Endothelial cell of umbilical vein (primary cell): ENCODE measurements around the gene OR5D14. TPM values are rescaled to one million over a fixed set of nuclear protein-coding genes. Genes with fewer than 3 reads are reported as not detected.

Source experiments
- BruUV-seq: library from RNA; stranded (reverse); fragments of 400-500 nt; replicated peaks from 2 replicates; lab custom pipeline; 2021; lab: Mats Ljungman, UMichigan
- CTCF ChIA-PET: fragments of 300-600, 350-600 bp; sonication (Branson Sonifier 250); formaldehyde crosslinking; loops from one replicate; lab custom pipeline; 2021; ENCODE audit warnings: antibody characterized with exemption, inconsistent platforms; lab: Charles Lee
- POLR2A ChIA-PET: fragments of 300-600, 350-600 bp; sonication (Branson Sonifier 250); formaldehyde crosslinking; loops from one replicate; lab custom pipeline; 2021; ENCODE audit warnings: antibody characterized with exemption, inconsistent platforms; lab: Charles Lee
- DNase-seq: peaks from one replicate; pipeline ENCODE4 v3.0.0-alpha.2; 2011; ENCODE audit warnings: low read depth, low spot score
- FAIRE-seq: peaks from 2 replicates; lab custom pipeline; 2011; peaks lifted over from hg19 to GRCh38; lab: Jason Lieb, UNC
- H2AFZ ChIP-seq: 2 replicates; pipeline ENCODE4 v1.6.0; 2012; ENCODE audit warnings: low read depth, low read length, control low read depth, inconsistent platforms
- H3K27ac ChIP-seq: 2 replicates; pipeline ENCODE4 v1.5.1; 2011; ENCODE audit warnings: low read depth, mild to moderate bottlenecking, control low read depth, low read length, moderate library complexity; ENCODE audit not compliant: insufficient read depth
- H3K27me3 ChIP-seq, 2 experiments: 2 replicates each; pipeline versions ENCODE4 v1.6.0 to v1.6.1; 2011; ENCODE audit warnings: low read length in 2 of 2, mixed read lengths in 1 of 2; ENCODE audit not compliant: control insufficient read depth in 2 of 2, insufficient read depth in 2 of 2
- H3K36me3 ChIP-seq, 2 experiments: 2 replicates in 1 of 2; 3 replicates in 1 of 2; pipeline ENCODE4 v1.5.1; 2011; ENCODE audit warnings: low read length in 2 of 2, mild to moderate bottlenecking in 1 of 2, moderate library complexity in 1 of 2; ENCODE audit not compliant: control insufficient read depth in 2 of 2, insufficient read depth in 2 of 2; ENCODE audit errors: extremely low read depth in 1 of 2
- H3K4me1 ChIP-seq: 3 replicates; pipeline ENCODE4 v1.5.1; 2011; ENCODE audit warnings: mild to moderate bottlenecking, low read length; ENCODE audit not compliant: control insufficient read depth, insufficient read depth; ENCODE audit errors: extremely low read depth
- H3K4me2 ChIP-seq: 2 replicates; pipeline ENCODE4 v1.6.1; 2011; ENCODE audit warnings: low read length, control low read depth, mixed read lengths; ENCODE audit not compliant: insufficient read depth
- H3K4me3 ChIP-seq, 3 experiments: fragments of 200-600 bp in 1 of 3; sonication (generic), shearing (Covaris generic) in 1 of 3; replicated peaks in 1 of 3; 2 replicates each; pipeline ENCODE4 v1.5.1; 2011 to 2016; ENCODE audit warnings: control low read depth in 3 of 3, low read length in 3 of 3, mild to moderate bottlenecking in 2 of 3, inconsistent platforms in 1 of 3, low read depth in 1 of 3, moderate library complexity in 1 of 3; ENCODE audit not compliant: insufficient read depth in 1 of 3
- H3K79me2 ChIP-seq: 2 replicates; pipeline ENCODE4 v1.6.0; 2012; ENCODE audit warnings: low read length, inconsistent platforms; ENCODE audit not compliant: control insufficient read depth, insufficient read depth
- H3K9ac ChIP-seq: replicated peaks from 2 replicates; pipeline ENCODE3; 2011; ENCODE audit warnings: low read length, control low read depth; ENCODE audit not compliant: insufficient read depth; ENCODE audit errors: extremely low read depth
- H3K9me1 ChIP-seq: replicated peaks from 3 replicates; pipeline ENCODE4 v1.6.0; 2011; ENCODE audit warnings: mild to moderate bottlenecking, low read length; ENCODE audit not compliant: control insufficient read depth, insufficient read depth; ENCODE audit errors: extremely low read depth
- H3K9me3 ChIP-seq: replicated peaks from 2 replicates; pipeline ENCODE4 v1.5.1; 2012; ENCODE audit warnings: low read length, inconsistent platforms; ENCODE audit not compliant: control insufficient read depth, insufficient read depth
- H4K20me1 ChIP-seq: replicated peaks from 2 replicates; pipeline ENCODE3; 2011; ENCODE audit warnings: mild to moderate bottlenecking, low read length; ENCODE audit not compliant: control insufficient read depth, insufficient read depth; ENCODE audit errors: extremely low read depth
- CTCF ChIP-seq, 2 donors: IDR thresholded peaks; 1 replicate in 1 of 2; 2 replicates in 1 of 2; pipeline ENCODE4 v1.5.1; 2011; ENCODE audit warnings: low read length in 2 of 2, mild to moderate bottlenecking in 2 of 2, moderate library complexity in 2 of 2, control low read depth in 1 of 2, inconsistent platforms in 1 of 2, low read depth in 1 of 2; ENCODE audit not compliant: insufficient read depth in 1 of 2; ENCODE audit errors: extremely low read depth in 1 of 2
- EZH2 ChIP-seq: IDR thresholded peaks from 2 replicates; pipeline ENCODE4 v1.6.1; 2012; ENCODE audit warnings: borderline replicate concordance, low read depth, mild to moderate bottlenecking, moderate library complexity, low read length, inconsistent platforms; ENCODE audit not compliant: severe bottlenecking
- FOS ChIP-seq: IDR thresholded peaks from 2 replicates; pipeline ENCODE4 v1.6.1; 2011; ENCODE audit warnings: mild to moderate bottlenecking, low read length, moderate library complexity, borderline replicate concordance; ENCODE audit not compliant: insufficient read depth
- GATA2 ChIP-seq: IDR thresholded peaks from 2 replicates; pipeline ENCODE4 v1.7.0; 2011; ENCODE audit warnings: low read depth, mild to moderate bottlenecking, moderate library complexity, mixed read lengths, low read length; ENCODE audit not compliant: insufficient read length, insufficient read depth
- JUN ChIP-seq: IDR thresholded peaks from 2 replicates; pipeline ENCODE4 v1.6.1; 2011; ENCODE audit warnings: borderline replicate concordance, low read depth; ENCODE audit not compliant: insufficient read length, insufficient read depth
- MAX ChIP-seq: IDR thresholded peaks from 2 replicates; pipeline ENCODE4 v1.6.1; 2011; ENCODE audit not compliant: insufficient read depth, insufficient read length
- MYC ChIP-seq: IDR thresholded peaks from one replicate; pipeline ENCODE4 v1.6.1; 2011; ENCODE audit warnings: mild to moderate bottlenecking, low read depth, low read length
- POLR2A ChIP-seq: IDR thresholded peaks from 2 replicates; pipeline ENCODE4 v1.6.1; 2012; ENCODE audit warnings: low read depth, mild to moderate bottlenecking, control low read depth, low read length
- POLR2AphosphoS5 ChIP-seq: IDR thresholded peaks from 2 replicates; pipeline ENCODE4 v1.6.1; 2012; ENCODE audit warnings: low read depth, mild to moderate bottlenecking, control low read depth, low read length, moderate library complexity; ENCODE audit not compliant: insufficient read depth
- dilution Hi-C: fragments of 300-500 bp; cut with MboI; formaldehyde crosslinking; loops from one replicate; pipeline ENCODE4 v1.15.0; 2019; ENCODE audit warnings: low sequenced_read_pairs; ENCODE audit not compliant: extremely low pct_ligation_motif_present
- intact Hi-C: fragments of 100-400 bp; cut with micrococcal nuclease; formaldehyde crosslinking; loops from one replicate; pipeline ENCODE4 v1.10.0; 2022
- polyA plus RNA-seq, 4 experiments: library from polyadenylated mRNA; depleted of rRNA in 3 of 4; stranded (reverse) in 3 of 4; unstranded in 1 of 4; fragments of >200 nt; gene quantifications; 2 replicates each; pipeline versions ENCODE4 v1.2.1 to v1.2.3, GENCODE V29; 2011 to 2012; ENCODE audit warnings: missing spikeins in 1 of 4
- total RNA-seq: library from RNA; stranded (reverse); gene quantifications from 2 replicates; pipeline ENCODE4 v1.2.3, GENCODE V29; 2021

Gene OR5D14
- total and polyA plus RNA-seq, 2 donors (not counting 3 experiments of a cell fraction or from before 2014, with no cell fraction given) = not detected

- no peak overlapping the region for H3K27ac ChIP-seq
- H3K4me1 ChIP-seq = no peaks in the 10 kb centered on the region
- dilution Hi-C loops = no loop called here
- TF ChIP-seq POLR2AphosphoS5 (no peak), GATA2 (no peak), CTCF (IDR thresholded peaks at IDR 0.05; ENCODE audit: extremely low read depth in 1 of 2, insufficient read depth in 1 of 2, low read depth in 1 of 2, low read length in 2 of 2) (no peak), MYC (no peak), POLR2A (no peak), FOS (no peak), JUN (no peak), EZH2 (no peak), MAX (no peak)
- intact Hi-C loops = no loop called here
- H3K79me2 ChIP-seq = no peaks in the 10 kb centered on the region
- ChIA-PET CTCF (no interaction called here), POLR2A (no interaction called here)
- no TSS peak for BruUV-seq
- no peak overlapping the region for H2AFZ ChIP-seq
- no peaks in the 10 kb centered on the region for H4K20me1 ChIP-seq
- DNase-seq (no peak), FAIRE-seq (no peak)
- no peaks in the 10 kb centered on the region for H3K36me3 ChIP-seq
- no peak overlapping the region for H3K4me2 ChIP-seq
- H3K4me3 ChIP-seq = no peak overlapping the region
- H3K9me1 ChIP-seq = no peaks in the 10 kb centered on the region
- H3K27me3 ChIP-seq = no peaks in the 10 kb centered on the region
- no peaks in the 10 kb centered on the region for H3K9me3 ChIP-seq
- H3K9ac ChIP-seq = no peak overlapping the region
These were observed 2.0 kb upstream of the OR5D14 start for GRCh38 chr11:55793321-55793720.
